PC-3 (cell line): Measurements from ENCODE around the gene INPP5K. TPM values are rescaled to one million over a fixed set of nuclear protein-coding genes. Genes with fewer than 3 reads are reported as not detected.

Source experiments
- ATAC-seq: fragments of 200-7000 bp; cut with Tn5 transposase; 2 replicates; pipeline ENCODE4 v1.9.1; 2020; ENCODE audit warnings: mild to moderate bottlenecking, moderate library complexity
- BruUV-seq: library from RNA; stranded (reverse); fragments of 400-500 nt; replicated peaks from 2 replicates; lab custom pipeline; 2021; lab: Mats Ljungman, UMichigan
- CTCF ChIA-PET: fragments of 300-600 bp; sonication (Branson Sonifier 250); formaldehyde crosslinking; loops from one replicate; lab custom pipeline; 2022; ENCODE audit warnings: antibody characterized with exemption; lab: Charles Lee
- POLR2A ChIA-PET: fragments of 300-600 bp; sonication (Branson Sonifier 250); formaldehyde crosslinking; loops from one replicate; lab custom pipeline; 2022; ENCODE audit warnings: antibody characterized with exemption; ENCODE audit not compliant: unreplicated experiment; lab: Charles Lee
- DNase-seq: peaks from one replicate; pipeline ENCODE4 v3.0.0-alpha.2; 2015
- H2AFZ ChIP-seq: fragments of 300-600 bp; sonication (generic); 2 replicates; pipeline ENCODE4 v1.6.0; 2016; ENCODE audit warnings: antibody characterized with exemption, low read length
- H3F3A ChIP-seq: fragments of 300-600 bp; sonication (generic); one replicate; pipeline ENCODE4 v1.6.0; 2017; ENCODE audit warnings: antibody characterized with exemption, low read length, control low read depth, mild to moderate bottlenecking; ENCODE audit not compliant: unreplicated experiment
- H3K27ac ChIP-seq: fragments of 300-600 bp; sonication (generic); 2 replicates; pipeline ENCODE4 v1.5.1; 2016; ENCODE audit warnings: mild to moderate bottlenecking, low read length
- H3K27me3 ChIP-seq: fragments of 300-600 bp; sonication (generic); 2 replicates; pipeline ENCODE4 v1.6.1; 2016; ENCODE audit warnings: low read length, mixed read lengths
- H3K36me3 ChIP-seq: fragments of 300-600 bp; sonication (generic); 2 replicates; pipeline ENCODE4 v1.6.1; 2016; ENCODE audit warnings: low read depth, mixed run types, low read length, mixed read lengths
- H3K4me1 ChIP-seq: fragments of 300-600 bp; sonication (generic); 2 replicates; pipeline ENCODE4 v1.5.1; 2016; ENCODE audit warnings: low read length; ENCODE audit not compliant: insufficient read depth
- H3K4me2 ChIP-seq: fragments of 300-600 bp; sonication (generic); 2 replicates; pipeline ENCODE4 v1.6.0; 2016; ENCODE audit warnings: low read length
- H3K4me3 ChIP-seq: fragments of 300-600 bp; sonication (generic); 2 replicates; pipeline ENCODE4 v1.5.1; 2016; ENCODE audit warnings: mild to moderate bottlenecking, low read length, mixed read lengths
- H3K79me2 ChIP-seq: fragments of 300-600 bp; sonication (generic); 2 replicates; pipeline ENCODE4 v1.6.1; 2017; ENCODE audit warnings: low read length, mixed read lengths
- H3K9ac ChIP-seq: fragments of 300-600 bp; sonication (generic); 2 replicates; pipeline ENCODE4 v1.6.0; 2016; ENCODE audit warnings: mild to moderate bottlenecking, low read length
- H3K9me2 ChIP-seq: fragments of 300-600 bp; sonication (generic); replicated peaks from 2 replicates; pipeline ENCODE4 v1.6.1; 2016; ENCODE audit warnings: mixed run types, low read length, mixed read lengths
- H3K9me3 ChIP-seq: fragments of 300-600 bp; sonication (generic); 2 replicates; pipeline ENCODE4 v1.6.1; 2016; ENCODE audit warnings: low read length, mixed read lengths
- H4K20me1 ChIP-seq: fragments of 300-600 bp; sonication (generic); 2 replicates; pipeline ENCODE4 v1.6.1; 2016; ENCODE audit warnings: low read length, mixed read lengths
- EZH2 ChIP-seq: fragments of 300-600 bp; sonication (generic); IDR thresholded peaks from one replicate; pipeline ENCODE4 v1.6.1; 2017; ENCODE audit warnings: antibody characterized with exemption, mild to moderate bottlenecking, low read length; ENCODE audit not compliant: unreplicated experiment
- EZH2phosphoT487 ChIP-seq: fragments of 300-600 bp; sonication (generic); IDR thresholded peaks from 2 replicates; pipeline ENCODE4 v1.6.1; 2018; ENCODE audit warnings: mild to moderate bottlenecking, antibody characterized with exemption, low read length, borderline replicate concordance
- intact Hi-C: fragments of 100-400 bp; cut with micrococcal nuclease; formaldehyde crosslinking; loops from 2 replicates; pipeline ENCODE4 v1.9.0; 2023
- total RNA-seq: library from RNA; depleted of rRNA; stranded (reverse); fragments of >200 nt; gene quantifications from 2 replicates; pipeline ENCODE4 v1.2.3, GENCODE V29; 2014
- TF ChIP-seq, protein P1 (sequence below): fragments of 300-600 bp; sonication (generic); conservative IDR thresholded peaks from 2 replicates; pipeline ENCODE4 v1.5.1; 2017; ENCODE audit warnings: antibody characterized with exemption, low read depth, mild to moderate bottlenecking, low read length

INPP5K gene
- total RNA-seq, 1 experiment from 2014 or later, result 52.6 TPM

DNA sequence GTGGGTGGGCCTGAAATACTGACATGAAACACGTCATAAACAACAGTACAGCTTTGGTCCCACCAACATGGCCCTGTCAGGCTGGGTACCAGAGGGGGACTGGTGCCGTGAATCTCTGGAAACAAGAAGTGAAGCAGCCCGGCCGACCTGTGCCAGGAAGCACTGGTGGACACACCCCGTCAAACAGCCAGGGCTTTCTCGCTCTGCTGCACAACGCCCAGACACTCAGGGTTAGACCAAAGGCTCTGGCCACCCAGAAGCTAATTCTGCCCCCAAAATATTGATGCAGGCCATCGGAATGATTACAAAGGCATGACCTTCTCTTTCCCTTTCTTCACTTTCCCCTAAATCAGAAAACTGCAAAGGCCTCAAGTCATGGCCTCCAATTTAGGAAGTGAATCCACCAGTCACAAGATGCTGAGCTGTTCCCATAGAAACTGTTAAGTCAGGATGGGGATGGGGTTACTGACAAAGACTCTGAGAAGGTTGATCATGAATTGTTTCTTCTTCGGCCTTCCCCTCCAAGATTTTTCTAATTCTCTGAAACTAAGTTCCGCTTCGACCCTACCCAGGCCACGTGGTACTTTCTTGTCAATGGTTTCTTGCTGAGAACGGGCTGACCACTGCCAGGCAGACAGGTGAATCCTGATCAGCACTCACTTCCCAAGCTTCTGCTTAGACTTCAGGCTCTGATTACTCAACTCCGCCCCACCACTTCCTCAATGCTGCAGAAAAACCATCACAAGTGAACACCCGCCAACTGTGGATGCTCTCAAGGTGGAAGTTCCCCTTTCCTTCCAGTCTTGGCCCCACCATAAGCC is 39.4 kb upstream of the INPP5K start:
- H3K36me3 ChIP-seq, result peaks cover under 1% of the 10 kb centered on the region; the same call in 1 of the 2 replicates
- CTCF ChIA-PET, result no interaction called here

DNA sequence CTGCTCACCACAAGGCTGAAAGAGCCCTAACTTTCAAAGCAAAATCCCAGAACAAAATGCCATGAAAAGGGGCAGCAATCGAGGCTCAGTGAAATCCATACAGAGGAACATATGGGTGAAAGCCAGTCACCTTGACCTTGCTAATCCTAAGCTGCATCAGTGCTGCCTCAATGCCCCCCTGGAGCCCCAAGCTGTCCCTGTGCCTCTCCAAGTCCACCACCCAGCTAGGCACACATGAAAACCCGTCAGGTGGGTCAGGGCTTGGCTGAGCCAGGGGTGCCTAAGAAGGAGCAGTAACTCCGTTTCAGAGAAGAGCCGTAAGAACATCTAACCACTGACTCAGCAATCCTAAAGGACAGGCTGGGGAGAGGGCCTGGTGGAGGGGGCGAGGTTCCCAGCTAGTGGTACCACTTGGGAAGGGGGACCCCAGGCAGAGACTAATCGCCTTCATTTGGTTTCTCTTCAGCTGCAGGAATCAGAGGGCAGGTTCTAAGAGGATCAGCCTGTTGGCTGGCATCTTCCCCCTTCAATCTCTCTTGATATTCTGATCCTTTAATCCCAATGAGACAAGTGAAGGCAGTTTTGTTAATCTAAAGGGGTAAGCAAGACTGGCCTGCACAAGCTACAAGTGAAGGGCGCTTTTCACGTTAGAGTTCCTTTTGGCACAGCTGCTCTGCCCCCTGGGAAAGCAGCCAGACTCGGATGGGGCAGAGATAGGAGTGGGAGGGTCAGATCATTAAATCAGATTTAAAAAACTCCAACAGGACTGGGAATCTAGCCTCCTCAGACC is 38.5 kb upstream of the INPP5K start:
- no peaks in the 10 kb centered on the region for H3K27me3 ChIP-seq
- H3K4me3 ChIP-seq, result no peak overlapping the region
- ATAC-seq (no peak), DNase-seq (no peak)
- intact Hi-C loops, result no loop called here
- H3K4me2 ChIP-seq, result no peak overlapping the region
- ChIA-PET CTCF (no interaction called here), POLR2A (no interaction called here)
- H3K9me3 ChIP-seq, result no peaks in the 10 kb centered on the region
- H3K9me2 ChIP-seq, result no peaks in the 10 kb centered on the region
- TF ChIP-seq, protein P1, sequence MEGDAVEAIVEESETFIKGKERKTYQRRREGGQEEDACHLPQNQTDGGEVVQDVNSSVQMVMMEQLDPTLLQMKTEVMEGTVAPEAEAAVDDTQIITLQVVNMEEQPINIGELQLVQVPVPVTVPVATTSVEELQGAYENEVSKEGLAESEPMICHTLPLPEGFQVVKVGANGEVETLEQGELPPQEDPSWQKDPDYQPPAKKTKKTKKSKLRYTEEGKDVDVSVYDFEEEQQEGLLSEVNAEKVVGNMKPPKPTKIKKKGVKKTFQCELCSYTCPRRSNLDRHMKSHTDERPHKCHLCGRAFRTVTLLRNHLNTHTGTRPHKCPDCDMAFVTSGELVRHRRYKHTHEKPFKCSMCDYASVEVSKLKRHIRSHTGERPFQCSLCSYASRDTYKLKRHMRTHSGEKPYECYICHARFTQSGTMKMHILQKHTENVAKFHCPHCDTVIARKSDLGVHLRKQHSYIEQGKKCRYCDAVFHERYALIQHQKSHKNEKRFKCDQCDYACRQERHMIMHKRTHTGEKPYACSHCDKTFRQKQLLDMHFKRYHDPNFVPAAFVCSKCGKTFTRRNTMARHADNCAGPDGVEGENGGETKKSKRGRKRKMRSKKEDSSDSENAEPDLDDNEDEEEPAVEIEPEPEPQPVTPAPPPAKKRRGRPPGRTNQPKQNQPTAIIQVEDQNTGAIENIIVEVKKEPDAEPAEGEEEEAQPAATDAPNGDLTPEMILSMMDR, result no peak
- no peak for TF ChIP-seq EZH2
- no peak for TF ChIP-seq EZH2phosphoT487
- no peak overlapping the region for H3K9ac ChIP-seq
- no peaks in the 10 kb centered on the region for H3F3A ChIP-seq
- H3K79me2 ChIP-seq, result peaks cover 26% of the 10 kb centered on the region
- H3K4me1 ChIP-seq, result no peaks in the 10 kb centered on the region
- BruUV-seq, result no TSS peak
- no peak overlapping the region for H3K27ac ChIP-seq
- peaks cover 6% of the 10 kb centered on the region; the same call in 1 of the 2 replicates for H3K36me3 ChIP-seq
- no peak overlapping the region for H2AFZ ChIP-seq
- no peaks in the 10 kb centered on the region for H4K20me1 ChIP-seq

More for the DNA sequence above, 39.4 kb upstream of the INPP5K start:
- Histone ChIP-seq H3K4me3 (no peak overlapping the region), H3K79me2 (peaks cover 36% of the 10 kb centered on the region), H3K4me1 (peaks cover 4% of the 10 kb centered on the region), H3K9me2 (no peaks in the 10 kb centered on the region), H3K4me2 (no peak overlapping the region), H4K20me1 (peaks cover 7% of the 10 kb centered on the region; the same call in 1 of the 2 replicates), H3K9ac (no peak overlapping the region), H2AFZ (no peak overlapping the region), H3K9me3 (no peaks in the 10 kb centered on the region), H3K27ac (no peak overlapping the region), H3K27me3 (no peaks in the 10 kb centered on the region), H3F3A (no peaks in the 10 kb centered on the region)
- no peak for ATAC-seq
- intact Hi-C loops, result no loop called here
- POLR2A ChIA-PET, result no interaction called here
- BruUV-seq, result no TSS peak
- no peak for DNase-seq
- TF ChIP-seq EZH2phosphoT487 (no peak), EZH2 (no peak)
- TF ChIP-seq, protein P1, result no peak
